ENCODE measurements around the gene PIK3CG. TPM values are rescaled to one million over a fixed set of nuclear protein-coding genes. Genes with fewer than 3 reads are reported as not detected.
A peak's percentile ranks its signal among the peaks of the same experiment; 100 is the strongest.

PIK3CG gene
- total RNA-seq, 2 experiments from 2014 or later: 53.1 to 55.6 TPM

- Mint-ChIP-seq H3K4me1 (ENCODE audit: low read depth) (peaks cover 71% of the 10 kb centered on the region), H3K4me3 (no peak overlapping the region), H3K27ac (no peak overlapping the region), H3K36me3 (ENCODE audit: low read depth) (peaks cover 92% of the 10 kb centered on the region), H3K9me3 (ENCODE audit: insufficient read depth) (peaks cover 4% of the 10 kb centered on the region), H3K27me3 (ENCODE audit: low read depth) (no peaks in the 10 kb centered on the region)
- ChIA-PET CTCF (interaction anchor here (1.0 to 1.3 kb wide), 2 partner anchors 8 to 172 kb away, joined by 3 read pairs; no protein-coding TSS in a partner anchor), POLR2A (no interaction called here)
- no peak for DNase-seq
- ATAC-seq: no peak
Observed at GRCh38 chr7:106874076-106874475, 9.0 kb downstream of the PIK3CG start.

- DNase-seq: no peak
- CTCF ChIA-PET: interaction anchor here (1.3 kb wide), 1 partner anchor 10 kb away, joined by 3 read pairs; no protein-coding TSS in a partner anchor
- no peak overlapping the region for H3K27ac Mint-ChIP-seq
- H3K27me3 Mint-ChIP-seq (ENCODE audit: low read depth): no peaks in the 10 kb centered on the region
- no peak overlapping the region for H3K4me3 Mint-ChIP-seq
- H3K4me1 Mint-ChIP-seq (ENCODE audit: low read depth): peaks cover 56% of the 10 kb centered on the region
- peaks cover 4% of the 10 kb centered on the region for H3K9me3 Mint-ChIP-seq (ENCODE audit: insufficient read depth)
- ATAC-seq: no peak
- peaks cover 91% of the 10 kb centered on the region for H3K36me3 Mint-ChIP-seq (ENCODE audit: low read depth)
- POLR2A ChIA-PET: no interaction called here
Observed at GRCh38 chr7:106875508-106875907, 10.4 kb downstream of the PIK3CG start.

GRCh38 chr7:106878748-106879439, 13.8 kb downstream of the PIK3CG start:
- CTCF ChIA-PET: no interaction called here
- POLR2A ChIA-PET: interaction anchor here (0.6 kb wide), 1 partner anchor 268 kb away, joined by 3 read pairs; no protein-coding TSS in a partner anchor

GRCh38 chr7:106881984-106882383, 16.9 kb downstream of the PIK3CG start:
- Mint-ChIP-seq H3K36me3 (ENCODE audit: low read depth) (peaks cover 95% of the 10 kb centered on the region), H3K27ac (no peak overlapping the region), H3K27me3 (ENCODE audit: low read depth) (no peaks in the 10 kb centered on the region), H3K4me3 (no peak overlapping the region), H3K4me1 (ENCODE audit: low read depth) (peaks cover 22% of the 10 kb centered on the region), H3K9me3 (ENCODE audit: insufficient read depth) (no peaks in the 10 kb centered on the region)
- DNase-seq (no peak), ATAC-seq (no peak)
- ChIA-PET CTCF (no interaction called here), POLR2A (no interaction called here)

More at GRCh38 chr7:106878748-106879439, 13.8 kb downstream of the PIK3CG start:
- no peak overlapping the region for H3K27ac Mint-ChIP-seq
- peaks cover 92% of the 10 kb centered on the region for H3K36me3 Mint-ChIP-seq (ENCODE audit: low read depth)
- peaks cover 31% of the 10 kb centered on the region for H3K4me1 Mint-ChIP-seq (ENCODE audit: low read depth)
- no peak for ATAC-seq
- H3K4me3 Mint-ChIP-seq: no peak overlapping the region
- peaks cover 4% of the 10 kb centered on the region for H3K9me3 Mint-ChIP-seq (ENCODE audit: insufficient read depth)
- no peaks in the 10 kb centered on the region for H3K27me3 Mint-ChIP-seq (ENCODE audit: low read depth)
- DNase-seq: no peak

- no peak overlapping the region for H3K4me3 Mint-ChIP-seq
Observed at GRCh38 chr7:106883456-106884026, 18.5 kb downstream of the PIK3CG start.

GRCh38 chr7:106885652-106886051, 20.6 kb downstream of the PIK3CG start:
- ATAC-seq (no peak), DNase-seq (no peak)
- H3K36me3 Mint-ChIP-seq (ENCODE audit: low read depth): peaks cover 87% of the 10 kb centered on the region
- POLR2A ChIA-PET: no interaction called here
- H3K4me1 Mint-ChIP-seq (ENCODE audit: low read depth): peaks cover 2% of the 10 kb centered on the region
- H3K27ac Mint-ChIP-seq: no peak overlapping the region
- H3K4me3 Mint-ChIP-seq: no peak overlapping the region
- CTCF ChIA-PET: no interaction called here
- no peaks in the 10 kb centered on the region for H3K27me3 Mint-ChIP-seq (ENCODE audit: low read depth)
- H3K9me3 Mint-ChIP-seq (ENCODE audit: insufficient read depth): no peaks in the 10 kb centered on the region

More at GRCh38 chr7:106883456-106884026, 18.5 kb downstream of the PIK3CG start:
- ChIA-PET POLR2A (no interaction called here), CTCF (no interaction called here)
- DNase-seq: no peak
- Mint-ChIP-seq H3K4me1 (ENCODE audit: low read depth) (peaks cover 7% of the 10 kb centered on the region), H3K9me3 (ENCODE audit: insufficient read depth) (no peaks in the 10 kb centered on the region), H3K36me3 (ENCODE audit: low read depth) (peaks cover 92% of the 10 kb centered on the region), H3K27ac (no peak overlapping the region), H3K27me3 (ENCODE audit: low read depth) (no peaks in the 10 kb centered on the region)
- no peak for ATAC-seq

- H3K9me3 Mint-ChIP-seq (ENCODE audit: insufficient read depth): no peaks in the 10 kb centered on the region
- no peak overlapping the region for H3K27ac Mint-ChIP-seq
- ChIA-PET CTCF (no interaction called here), POLR2A (no interaction called here)
- ATAC-seq (no peak), DNase-seq (no peak)
- H3K4me1 Mint-ChIP-seq (ENCODE audit: low read depth): no peaks in the 10 kb centered on the region
- H3K27me3 Mint-ChIP-seq (ENCODE audit: low read depth): no peaks in the 10 kb centered on the region
- no peak overlapping the region for H3K4me3 Mint-ChIP-seq
- H3K36me3 Mint-ChIP-seq (ENCODE audit: low read depth): peaks cover 89% of the 10 kb centered on the region
Observed at GRCh38 chr7:106887421-106887820, 22.3 kb downstream of the PIK3CG start.

GRCh38 chr7:106888204-106888603, 23.1 kb downstream of the PIK3CG start:
- H3K27ac Mint-ChIP-seq: no peak overlapping the region
- H3K4me1 Mint-ChIP-seq (ENCODE audit: low read depth): no peaks in the 10 kb centered on the region
- DNase-seq (no peak), ATAC-seq (no peak)
- CTCF ChIA-PET: no interaction called here
- H3K27me3 Mint-ChIP-seq (ENCODE audit: low read depth): no peaks in the 10 kb centered on the region
- H3K4me3 Mint-ChIP-seq: no peak overlapping the region
- H3K36me3 Mint-ChIP-seq (ENCODE audit: low read depth): peaks cover 89% of the 10 kb centered on the region
- POLR2A ChIA-PET: no interaction called here
- H3K9me3 Mint-ChIP-seq (ENCODE audit: insufficient read depth): no peaks in the 10 kb centered on the region

- ATAC-seq: no peak
- Mint-ChIP-seq H3K4me1 (ENCODE audit: low read depth) (peaks cover 16% of the 10 kb centered on the region), H3K4me3 (no peak overlapping the region), H3K27me3 (ENCODE audit: low read depth) (no peaks in the 10 kb centered on the region), H3K36me3 (ENCODE audit: low read depth) (peaks cover 79% of the 10 kb centered on the region), H3K9me3 (ENCODE audit: insufficient read depth) (no peaks in the 10 kb centered on the region), H3K27ac (no peak overlapping the region)
- DNase-seq: no peak
- POLR2A ChIA-PET: no interaction called here
- CTCF ChIA-PET: no interaction called here
Observed at GRCh38 chr7:106890952-106891351, 25.9 kb downstream of the PIK3CG start.

- Mint-ChIP-seq H3K4me3 (no peak overlapping the region), H3K9me3 (ENCODE audit: insufficient read depth) (no peaks in the 10 kb centered on the region), H3K4me1 (ENCODE audit: low read depth) (peaks cover 16% of the 10 kb centered on the region), H3K36me3 (ENCODE audit: low read depth) (peaks cover 79% of the 10 kb centered on the region), H3K27me3 (ENCODE audit: low read depth) (no peaks in the 10 kb centered on the region), H3K27ac (no peak overlapping the region)
- ChIA-PET POLR2A (no interaction called here), CTCF (no interaction called here)
- DNase-seq (no peak), ATAC-seq (no peak)
Observed at GRCh38 chr7:106891548-106892410, 26.7 kb downstream of the PIK3CG start.

- ChIA-PET POLR2A (no interaction called here), CTCF (no interaction called here)
- Mint-ChIP-seq H3K4me1 (ENCODE audit: low read depth) (peaks cover 16% of the 10 kb centered on the region), H3K4me3 (no peak overlapping the region), H3K27ac (no peak overlapping the region), H3K36me3 (ENCODE audit: low read depth) (peaks cover 81% of the 10 kb centered on the region), H3K27me3 (ENCODE audit: low read depth) (no peaks in the 10 kb centered on the region), H3K9me3 (ENCODE audit: insufficient read depth) (no peaks in the 10 kb centered on the region)
- no peak for ATAC-seq
- DNase-seq: no peak
Observed at GRCh38 chr7:106893591-106893990, 28.5 kb downstream of the PIK3CG start.

- no peaks in the 10 kb centered on the region for H3K27me3 Mint-ChIP-seq (ENCODE audit: low read depth)
- H3K27ac Mint-ChIP-seq: no peak overlapping the region
- no peak for DNase-seq
- H3K9me3 Mint-ChIP-seq (ENCODE audit: insufficient read depth): no peaks in the 10 kb centered on the region
- ChIA-PET CTCF (interaction anchor here (1.0 kb wide), 1 partner anchor 252 kb away, joined by 3 read pairs; no protein-coding TSS in a partner anchor), POLR2A (no interaction called here)
- peaks cover 86% of the 10 kb centered on the region for H3K36me3 Mint-ChIP-seq (ENCODE audit: low read depth)
- no peak overlapping the region for H3K4me3 Mint-ChIP-seq
- peaks cover 25% of the 10 kb centered on the region for H3K4me1 Mint-ChIP-seq (ENCODE audit: low read depth)
- peak; percentile 33 for ATAC-seq
Observed at GRCh38 chr7:106895246-106895864, 30.3 kb downstream of the PIK3CG start.

Data from activated CD8-positive, alpha-beta T cell treated with anti-CD3 and anti-CD28 coated beads, Interleukin-2, amount 10 ng/mL, durations not matched to agents 7 days and 5 days (primary cell).